Dermis blood vessel endothelial cell (primary cell): Measurements from ENCODE around the gene TARS3. TPM values are rescaled to one million over a fixed set of nuclear protein-coding genes. Genes with fewer than 3 reads are reported as not detected.

Experiments
- total RNA-seq: library from RNA; depleted of rRNA; stranded (reverse); fragments of >200 nt; gene quantifications from 2 replicates; pipeline ENCODE4 v1.2.3, GENCODE V29; 2014

The TARS3 gene
- total RNA-seq, 1 donor from 2014 or later = 11.4 TPM

Other genes starting within 250 kb of the TARS3 start
- 24.0 and 24.8 TPM in 2 replicates for gene PCSK6, start 234.8 kb downstream of the TARS3 start, total RNA-seq
- 31.0 and 44.4 TPM in 2 replicates for gene TM2D3, start 72.1 kb downstream of the TARS3 start, total RNA-seq
- gene OR4F6, start 79.0 kb upstream of the TARS3 start, total RNA-seq = not detected in 2 replicates
- not detected in 2 replicates for gene OR4F15, start 87.7 kb upstream of the TARS3 start, total RNA-seq